Stomach (tissue), 9 donors: ENCODE measurements around the gene PARD3. TPM values are rescaled to one million over a fixed set of nuclear protein-coding genes. Genes with fewer than 3 reads are reported as not detected.
A peak's percentile ranks its signal among the peaks of the same experiment; 100 is the strongest.

Experiments
- DNase-seq, 2 donors: peaks; one replicate each; pipeline versions ENCODE4 v3.0.0 to v3.0.0-alpha.2; 2013 to 2019
- H3K27ac ChIP-seq, 5 donors: fragments of 200-600 bp in 4 of 5; sonication (generic) in 4 of 5; one replicate each; pipeline ENCODE4 v1.5.1; 2013 to 2019; ENCODE audit warnings: mild to moderate bottlenecking in 1 of 5, moderate library complexity in 1 of 5
- H3K27me3 ChIP-seq, 3 donors: fragments of 200-600 bp; sonication (generic); one replicate each; pipeline ENCODE4 v1.5.1; 2017 to 2019; ENCODE audit warnings: mixed run types in 1 of 3
- H3K36me3 ChIP-seq, 4 donors: fragments of 200-600 bp; sonication (generic); 1 replicate in 3 of 4; 2 replicates in 1 of 4; pipeline ENCODE4 v1.5.1; 2016 to 2019
- H3K4me1 ChIP-seq, 4 donors: fragments of 200-600 bp; sonication (generic); one replicate each; pipeline ENCODE4 v1.5.1; 2016 to 2019
- H3K4me3 ChIP-seq, 4 donors: fragments of 200-600 bp; sonication (generic) in 3 of 4; one replicate each; pipeline ENCODE4 v1.5.1; 2016 to 2019; ENCODE audit warnings: mild to moderate bottlenecking in 1 of 4
- H3K9me3 ChIP-seq, 4 donors: fragments of 200-600 bp; sonication (generic); one replicate each; pipeline ENCODE4 v1.5.1; 2016 to 2019
- EP300 ChIP-seq: sonication (generic); formaldehyde crosslinking; IDR thresholded peaks from one replicate; pipeline ENCODE4 v1.6.1; 2017; ENCODE audit warnings: antibody characterized with exemption
- POLR2A ChIP-seq, 4 donors: fragments of 450-650 bp; IDR thresholded peaks; one replicate each; pipeline ENCODE4 v1.6.1; 2016; ENCODE audit warnings: antibody characterized with exemption in 4 of 4, control low read depth in 2 of 4, mild to moderate bottlenecking in 1 of 4, moderate library complexity in 1 of 4
- POLR2AphosphoS5 ChIP-seq, 3 donors: sonication (generic); formaldehyde crosslinking; IDR thresholded peaks; one replicate each; pipeline ENCODE4 v1.6.1; 2016; ENCODE audit warnings: antibody characterized with exemption in 3 of 3
- WGBS, 5 donors: extraction: QIAGEN DNeasy Blood & Tissue Kit in 3 of 5; methylation state at CpG; one replicate each; pipeline versions ENCODE4 v1.1.5 to v1.1.7; 2013 to 2018; 5-methylcytosine and 5-hydroxymethylcytosine counted together
- intact Hi-C: fragments of 100-400 bp; cut with DNase I; formaldehyde crosslinking; loops from one replicate; pipeline ENCODE4 v1.15.1; 2023; ENCODE audit warnings: low total_unique reads
- polyA plus RNA-seq, 3 donors: library from polyadenylated mRNA; stranded (reverse); fragments of 200-250 nt; gene quantifications; one replicate each; pipeline ENCODE4 v1.2.3, GENCODE V29; 2013
- total RNA-seq, 5 donors: library from RNA; depleted of rRNA; stranded (reverse); fragments of >200 nt; gene quantifications; one replicate each; pipeline versions ENCODE4 v1.1.0 to v1.2.3, GENCODE V29; 2014 to 2016
- TF ChIP-seq, protein P1 (sequence below), 7 experiments: fragments of 450-650 bp in 4 of 7; fragments of 200-600 bp in 3 of 7; sonication (generic) in 3 of 7; IDR thresholded peaks; one replicate each; pipeline ENCODE4 v1.5.1; 2016 to 2019; ENCODE audit warnings: antibody characterized with exemption in 7 of 7, control low read depth in 2 of 7, mild to moderate bottlenecking in 1 of 7
- donor health status: healthy with polysubstance abuse.
- donor health status: Bipolar disorder and iron deficiency.
- donor health status: healthy.

PARD3 gene
- total and polyA plus RNA-seq, 8 donors: 13.7 to 118 (median 31.8) TPM

DNA sequence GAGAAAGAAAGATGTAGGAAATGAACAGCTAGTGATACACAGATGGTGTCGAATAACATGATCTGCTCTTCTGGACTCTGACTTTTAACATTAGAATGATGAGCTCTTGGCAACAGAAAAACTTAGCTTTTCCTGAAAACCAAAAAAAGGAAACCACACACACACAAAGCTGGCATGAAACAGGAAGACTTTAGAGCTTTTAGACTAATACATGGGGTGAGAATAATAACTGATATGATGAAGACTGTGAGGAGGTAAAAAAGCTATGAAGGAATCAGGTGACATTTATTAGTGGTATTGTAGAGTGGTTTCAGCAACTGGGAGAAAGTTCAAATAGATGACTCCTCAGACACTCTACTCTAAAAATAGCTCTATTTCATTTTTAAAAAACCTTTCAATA, 491.9 kb downstream of the PARD3 start:
- TF ChIP-seq POLR2A (IDR thresholded peaks at IDR 0.05): no peak
- TF ChIP-seq, protein P1, sequence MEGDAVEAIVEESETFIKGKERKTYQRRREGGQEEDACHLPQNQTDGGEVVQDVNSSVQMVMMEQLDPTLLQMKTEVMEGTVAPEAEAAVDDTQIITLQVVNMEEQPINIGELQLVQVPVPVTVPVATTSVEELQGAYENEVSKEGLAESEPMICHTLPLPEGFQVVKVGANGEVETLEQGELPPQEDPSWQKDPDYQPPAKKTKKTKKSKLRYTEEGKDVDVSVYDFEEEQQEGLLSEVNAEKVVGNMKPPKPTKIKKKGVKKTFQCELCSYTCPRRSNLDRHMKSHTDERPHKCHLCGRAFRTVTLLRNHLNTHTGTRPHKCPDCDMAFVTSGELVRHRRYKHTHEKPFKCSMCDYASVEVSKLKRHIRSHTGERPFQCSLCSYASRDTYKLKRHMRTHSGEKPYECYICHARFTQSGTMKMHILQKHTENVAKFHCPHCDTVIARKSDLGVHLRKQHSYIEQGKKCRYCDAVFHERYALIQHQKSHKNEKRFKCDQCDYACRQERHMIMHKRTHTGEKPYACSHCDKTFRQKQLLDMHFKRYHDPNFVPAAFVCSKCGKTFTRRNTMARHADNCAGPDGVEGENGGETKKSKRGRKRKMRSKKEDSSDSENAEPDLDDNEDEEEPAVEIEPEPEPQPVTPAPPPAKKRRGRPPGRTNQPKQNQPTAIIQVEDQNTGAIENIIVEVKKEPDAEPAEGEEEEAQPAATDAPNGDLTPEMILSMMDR (IDR thresholded peaks at IDR 0.05): no peak
- TF ChIP-seq EP300: no peak
- TF ChIP-seq POLR2AphosphoS5 (IDR thresholded peaks at IDR 0.05): no peak

DNA sequence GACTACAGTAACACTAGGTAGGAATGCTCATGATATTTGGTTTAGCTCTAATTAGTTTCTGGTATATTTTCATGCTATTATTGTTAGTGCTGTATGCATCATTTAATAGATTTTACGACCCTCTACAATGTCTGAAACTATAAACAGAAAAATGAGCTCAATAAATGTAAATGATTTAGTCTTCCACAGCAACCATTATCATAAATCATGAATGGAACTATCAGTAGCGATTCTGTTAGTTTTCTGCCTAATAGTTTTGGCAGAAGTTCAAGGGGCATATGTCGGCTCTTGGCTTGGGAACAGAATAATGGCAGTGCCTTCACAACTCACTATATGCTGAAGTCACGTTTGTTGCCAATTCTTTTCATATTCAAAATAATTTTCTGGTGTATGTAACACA, 494.8 kb downstream of the PARD3 start:
- intact Hi-C loops: no loop called here
- Histone ChIP-seq H3K27ac (peak overlapping the region in 4 of 5 donors; percentile 24 to 81 (median 68)), H3K36me3 (peaks cover 0 to 25% (median 8%) of the 10 kb centered on the region in 4 donors), H3K9me3 (no peaks in the 10 kb centered on the region), H3K4me1 (peaks cover 11 to 22% (median 18%) of the 10 kb centered on the region in 4 donors), H3K27me3 (no peaks in the 10 kb centered on the region), H3K4me3 (no peak overlapping the region)
- TF ChIP-seq, protein P1 (IDR thresholded peaks at IDR 0.05): no peak
- TF ChIP-seq POLR2A (IDR thresholded peaks at IDR 0.05) (no peak), EP300 (no peak), POLR2AphosphoS5 (IDR thresholded peaks at IDR 0.05) (no peak)
- WGBS, 5 donors: 25 to 42% (median 34%) methylated on average over 4 of the region's 4 CpGs
- peak in 1 of 2 donors; percentile 37 for DNase-seq

More for the DNA sequence above, 491.9 kb downstream of the PARD3 start:
- Histone ChIP-seq H3K4me3 (no peak overlapping the region), H3K36me3 (peaks cover 0 to 19% (median 8%) of the 10 kb centered on the region in 4 donors), H3K27ac (no peak overlapping the region), H3K27me3 (no peaks in the 10 kb centered on the region), H3K9me3 (no peaks in the 10 kb centered on the region), H3K4me1 (peaks cover 11 to 22% (median 18%) of the 10 kb centered on the region in 4 donors)
- intact Hi-C loops: no loop called here
- no peak for DNase-seq
- WGBS, 5 donors: 50 to 76% (median 61%) methylated on average over 1 of the region's 1 CpG

DNA sequence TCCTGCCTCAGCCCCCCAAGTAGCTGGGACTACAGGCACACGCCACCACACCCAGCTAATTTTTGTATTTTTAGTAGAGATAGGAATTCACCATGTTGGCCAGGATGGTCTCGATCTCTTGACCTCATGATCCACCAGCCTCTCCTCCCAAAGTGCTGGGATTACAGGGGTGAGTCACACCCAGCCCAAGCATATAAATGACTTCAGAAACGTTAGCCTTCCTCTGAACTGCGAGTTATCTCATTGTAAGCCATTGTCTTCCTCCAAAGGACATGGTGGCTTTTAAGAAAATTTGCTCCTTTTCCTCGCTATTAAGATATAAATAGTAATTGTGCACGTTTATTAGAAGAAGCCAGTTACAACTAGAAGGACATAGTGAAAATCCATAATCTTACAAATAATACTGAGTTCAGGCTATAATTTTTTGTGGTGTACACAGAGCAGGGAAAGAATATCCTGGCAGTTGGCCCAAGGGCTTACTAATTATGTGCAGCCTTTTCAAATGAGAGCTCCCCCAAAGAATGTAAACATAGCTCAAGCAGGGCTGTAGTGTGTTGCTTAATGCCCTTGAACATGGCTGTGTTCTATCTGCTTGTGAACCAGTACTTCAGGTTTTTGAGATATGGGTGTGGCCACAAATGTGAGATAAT, 495.8 kb downstream of the PARD3 start:
- 30 to 49% (median 41%) methylated on average over 6 of the region's 6 CpGs for WGBS, 5 donors
- peak; percentile 69 to 94 for DNase-seq
- TF ChIP-seq, protein P1 (IDR thresholded peaks at IDR 0.05): no peak
- TF ChIP-seq EP300 (no peak), POLR2AphosphoS5 (IDR thresholded peaks at IDR 0.05) (peak; percentile 43 to 94 (median 81))
- no peaks in the 10 kb centered on the region for H3K9me3 ChIP-seq
- peak overlapping the region; percentile 58 to 81 (median 68) for H3K27ac ChIP-seq
- H3K27me3 ChIP-seq: no peaks in the 10 kb centered on the region
- intact Hi-C loops: no loop called here
- no peak overlapping the region for H3K4me3 ChIP-seq
- peaks cover 0 to 16% (median 3%) of the 10 kb centered on the region in 4 donors for H3K36me3 ChIP-seq
- H3K4me1 ChIP-seq: peaks cover 11 to 22% (median 18%) of the 10 kb centered on the region in 4 donors

DNA sequence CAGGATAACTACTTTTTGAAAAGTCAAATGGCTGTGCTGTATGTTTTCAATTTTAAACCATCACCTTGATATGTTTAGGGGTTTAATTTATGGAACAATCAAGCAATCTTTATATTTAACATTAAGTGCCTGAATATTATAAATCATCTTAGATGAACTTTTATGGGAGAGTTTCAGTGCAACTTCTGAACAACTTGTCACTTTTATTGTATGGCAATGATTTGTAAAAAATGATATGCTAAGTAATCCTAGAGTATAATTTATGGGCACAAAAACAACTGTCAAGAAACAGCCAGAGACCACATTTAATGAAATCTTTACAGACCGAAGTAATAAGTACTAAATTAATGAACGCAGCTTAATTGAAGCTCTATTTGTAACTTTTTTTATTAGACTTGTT, 498.9 kb downstream of the PARD3 start:
- H3K4me3 ChIP-seq: no peak overlapping the region
- H3K27ac ChIP-seq: no peak overlapping the region
- no peaks in the 10 kb centered on the region for H3K27me3 ChIP-seq
- intact Hi-C loops: no loop called here
- H3K36me3 ChIP-seq: peaks cover 0 to 15% (median 2%) of the 10 kb centered on the region in 4 donors
- DNase-seq: no peak
- peaks cover 11 to 35% (median 16%) of the 10 kb centered on the region in 4 donors for H3K4me1 ChIP-seq
- WGBS, 5 donors: 62 to 78% (median 75%) methylated on average over 2 of the region's 2 CpGs
- TF ChIP-seq POLR2AphosphoS5 (IDR thresholded peaks at IDR 0.05) (no peak), EP300 (no peak), POLR2A (IDR thresholded peaks at IDR 0.05) (no peak)
- TF ChIP-seq, protein P1 (IDR thresholded peaks at IDR 0.05): no peak
- H3K9me3 ChIP-seq: no peaks in the 10 kb centered on the region
